Activated CD8-positive, alpha-beta T cell treated with anti-CD3 and anti-CD28 coated beads for 36 hours (primary cell): Measurements from ENCODE around the gene PABPN1L. TPM values are rescaled to one million over a fixed set of nuclear protein-coding genes. Genes with fewer than 3 reads are reported as not detected.
A peak's percentile ranks its signal among the peaks of the same experiment; 100 is the strongest.

Source experiments
- ATAC-seq: fragments of 200-7000 bp; cut with Tn5 transposase; one replicate; pipeline ENCODE4 v1.10.0; 2021; ENCODE audit warnings: mild to moderate bottlenecking, moderate library complexity
- CTCF ChIA-PET: fragments of 350-600 bp; sonication (Branson Sonifier 250); formaldehyde crosslinking; loops from one replicate; lab custom pipeline; 2021; ENCODE audit warnings: antibody characterized with exemption; lab: Charles Lee
- POLR2A ChIA-PET: fragments of 350-600 bp; sonication (Branson Sonifier 250); formaldehyde crosslinking; loops from one replicate; lab custom pipeline; 2021; ENCODE audit warnings: antibody characterized with exemption; lab: Charles Lee
- DNase-seq: peaks from one replicate; pipeline ENCODE4 v3.0.0-alpha.2; 2020
- H3K27ac Mint-ChIP-seq: one replicate; pipeline ENCODE4 v1.8.0; 2021; ENCODE audit warnings: mild to moderate bottlenecking, mixed read lengths
- H3K27me3 Mint-ChIP-seq: one replicate; pipeline ENCODE4 v1.8.0; 2021; ENCODE audit warnings: mixed read lengths
- H3K36me3 Mint-ChIP-seq: one replicate; pipeline ENCODE4 v1.8.0; 2021; ENCODE audit warnings: low read depth, mixed read lengths
- H3K4me1 Mint-ChIP-seq: one replicate; pipeline ENCODE4 v1.8.0; 2021; ENCODE audit warnings: low read depth, mixed read lengths
- H3K4me3 Mint-ChIP-seq: one replicate; pipeline ENCODE4 v1.8.0; 2021; ENCODE audit warnings: mild to moderate bottlenecking, moderate library complexity, mixed read lengths
- H3K9me3 Mint-ChIP-seq: one replicate; pipeline ENCODE4 v1.8.0; 2021; ENCODE audit warnings: mixed read lengths
- CTCF ChIP-seq: fragments of 200-600 bp; IDR thresholded peaks from one replicate; pipeline ENCODE4 v1.8.0; 2022; ENCODE audit warnings: antibody characterized with exemption, mild to moderate bottlenecking
- intact Hi-C: fragments of 100-400 bp; cut with micrococcal nuclease; formaldehyde crosslinking; loops from one replicate; pipeline ENCODE4 v1.10.0; 2022
- total RNA-seq, 2 experiments: library from RNA; stranded (reverse); gene quantifications; one replicate each; pipeline ENCODE4 v1.2.3, GENCODE V29; 2021

The PABPN1L gene
- total RNA-seq, 2 experiments from 2014 or later = not detected

GRCh38 chr16:88833086-88833485 lies 33.4 kb downstream of the PABPN1L start:
- peaks cover 2% of the 10 kb centered on the region for H3K36me3 Mint-ChIP-seq
- no peak overlapping the region for H3K4me3 Mint-ChIP-seq
- ChIA-PET CTCF (no interaction called here), POLR2A (no interaction called here)
- H3K9me3 Mint-ChIP-seq = no peaks in the 10 kb centered on the region
- DNase-seq (no peak), ATAC-seq (no peak)
- no peaks in the 10 kb centered on the region for H3K4me1 Mint-ChIP-seq
- no peak overlapping the region for H3K27ac Mint-ChIP-seq
- intact Hi-C loops = no loop called here
- TF ChIP-seq CTCF = no peak
- H3K27me3 Mint-ChIP-seq = no peaks in the 10 kb centered on the region

- no peaks in the 10 kb centered on the region for H3K4me1 Mint-ChIP-seq
- ATAC-seq (peak; percentile 10), DNase-seq (no peak)
- H3K27ac Mint-ChIP-seq = no peak overlapping the region
- POLR2A ChIA-PET = no interaction called here
- CTCF ChIA-PET = no interaction called here
- TF ChIP-seq CTCF = no peak
- no peak overlapping the region for H3K4me3 Mint-ChIP-seq
- intact Hi-C loops = no loop called here
- H3K27me3 Mint-ChIP-seq = no peaks in the 10 kb centered on the region
- no peaks in the 10 kb centered on the region for H3K9me3 Mint-ChIP-seq
- H3K36me3 Mint-ChIP-seq = peaks cover 2% of the 10 kb centered on the region
Measured at GRCh38 chr16:88831838-88832237, 34.6 kb downstream of the PABPN1L start.

- intact Hi-C loops = no loop called here
- ChIA-PET CTCF (no interaction called here), POLR2A (no interaction called here)
- Mint-ChIP-seq H3K9me3 (no peaks in the 10 kb centered on the region), H3K4me3 (no peak overlapping the region), H3K27me3 (no peaks in the 10 kb centered on the region), H3K4me1 (no peaks in the 10 kb centered on the region), H3K27ac (no peak overlapping the region), H3K36me3 (peaks cover 2% of the 10 kb centered on the region)
- no peak for TF ChIP-seq CTCF
- DNase-seq = no peak
- no peak for ATAC-seq
Measured at GRCh38 chr16:88830783-88831182, 35.7 kb downstream of the PABPN1L start.

- ChIA-PET CTCF (no interaction called here), POLR2A (no interaction called here)
- Mint-ChIP-seq H3K4me1 (no peaks in the 10 kb centered on the region), H3K9me3 (no peaks in the 10 kb centered on the region), H3K4me3 (no peak overlapping the region), H3K27me3 (no peaks in the 10 kb centered on the region), H3K27ac (no peak overlapping the region), H3K36me3 (peaks cover 2% of the 10 kb centered on the region)
- DNase-seq = no peak
- no peak for ATAC-seq
- no peak for TF ChIP-seq CTCF
- intact Hi-C loops = no loop called here
Measured at GRCh38 chr16:88830258-88830657, 36.2 kb downstream of the PABPN1L start.

- H3K4me1 Mint-ChIP-seq = no peaks in the 10 kb centered on the region
Measured at GRCh38 chr16:88828711-88829110, 37.7 kb downstream of the PABPN1L start.

More at GRCh38 chr16:88828711-88829110, 37.7 kb downstream of the PABPN1L start:
- ChIA-PET CTCF (no interaction called here), POLR2A (no interaction called here)
- no peak for TF ChIP-seq CTCF
- Mint-ChIP-seq H3K27ac (no peak overlapping the region), H3K4me3 (no peak overlapping the region), H3K36me3 (peaks cover 2% of the 10 kb centered on the region), H3K27me3 (no peaks in the 10 kb centered on the region), H3K9me3 (no peaks in the 10 kb centered on the region)
- intact Hi-C loops = loop anchor here (10.0 kb wide), 1 partner anchor 346 kb away; the partner anchor contains the start of gene CDH15
- ATAC-seq = no peak
- no peak for DNase-seq
